Nephron (organoid): ENCODE measurements around the gene MBOAT2.

Source experiments
- H3K27ac Mint-ChIP-seq, 3 experiments: 2 replicates each; pipeline ENCODE4 v1.8.0; 2020; ENCODE audit warnings: mixed read lengths in 3 of 3, mild to moderate bottlenecking in 2 of 3, moderate library complexity in 1 of 3
- H3K27me3 Mint-ChIP-seq: 2 replicates; pipeline ENCODE4 v1.8.0; 2021; ENCODE audit warnings: low read depth, mild to moderate bottlenecking, moderate library complexity, mixed read lengths
- H3K36me3 Mint-ChIP-seq: 2 replicates; pipeline ENCODE4 v1.8.0; 2020; ENCODE audit warnings: low read depth, mixed read lengths
- H3K4me1 Mint-ChIP-seq: 2 replicates; pipeline ENCODE4 v1.8.0; 2020; ENCODE audit warnings: mixed read lengths
- H3K4me3 Mint-ChIP-seq, 3 experiments: 2 replicates each; pipeline ENCODE4 v1.8.0; 2020; ENCODE audit warnings: mild to moderate bottlenecking in 3 of 3, mixed read lengths in 3 of 3, moderate library complexity in 2 of 3
- H3K9me3 Mint-ChIP-seq: 2 replicates; pipeline ENCODE4 v1.8.0; 2020; ENCODE audit warnings: mixed read lengths
- TF ChIP-seq, protein P1 (sequence below), 3 experiments: fragments of 200-600 bp; sonication (generic); IDR thresholded peaks; one replicate each; pipeline ENCODE4 v1.5.0; 2021; ENCODE audit warnings: antibody characterized with exemption in 3 of 3; ENCODE audit not compliant: unreplicated experiment in 3 of 3

Gene MBOAT2

DNA sequence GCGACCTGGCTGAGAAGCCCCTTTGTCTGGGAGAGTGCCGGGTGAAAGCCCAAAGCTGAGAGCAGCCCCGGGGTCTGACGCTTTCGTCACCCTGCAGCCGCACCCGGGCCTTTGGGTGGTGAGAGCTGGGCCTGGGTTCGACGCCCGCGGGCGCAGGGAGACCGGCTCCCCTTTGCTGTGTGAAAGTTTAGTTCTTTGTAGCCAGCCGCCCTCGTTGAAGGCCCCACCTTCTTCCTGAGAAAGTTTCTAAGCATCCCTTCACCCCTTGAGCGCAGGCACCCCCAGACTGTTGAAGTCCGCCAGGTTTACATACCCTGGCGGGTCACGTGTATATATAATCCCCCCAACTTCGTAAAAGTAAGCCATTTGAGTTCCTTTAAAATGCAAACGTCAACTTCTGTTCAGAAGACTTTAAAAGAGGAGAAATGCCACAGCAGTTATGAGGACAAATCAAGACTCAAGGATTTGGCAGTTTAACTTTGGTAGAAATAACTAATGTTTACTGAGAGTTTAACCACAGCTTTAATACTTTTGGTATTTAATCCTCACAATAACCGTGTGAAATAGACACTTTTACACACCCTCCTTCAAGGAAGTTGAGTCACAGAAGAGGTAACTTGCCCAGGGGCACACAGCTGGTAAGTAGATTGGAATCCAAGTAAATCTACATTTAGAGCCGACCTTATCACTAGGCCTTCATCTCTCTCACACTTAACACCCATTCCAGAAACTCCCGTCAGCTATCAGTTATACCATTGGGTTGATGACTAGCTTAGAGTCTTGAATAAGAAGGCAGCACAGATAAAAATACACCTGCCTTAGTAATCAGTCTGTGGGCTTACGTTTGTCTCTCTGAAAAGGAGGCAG, 1.1 kb upstream of the MBOAT2 start:
- H3K27ac Mint-ChIP-seq: peak overlapping the region; percentile 91 to 97 (median 96)
- H3K36me3 Mint-ChIP-seq: peaks cover 3% of the 10 kb centered on the region
- no peaks in the 10 kb centered on the region for H3K27me3 Mint-ChIP-seq
- H3K4me1 Mint-ChIP-seq: peaks cover 24% of the 10 kb centered on the region
- TF ChIP-seq, protein P1, sequence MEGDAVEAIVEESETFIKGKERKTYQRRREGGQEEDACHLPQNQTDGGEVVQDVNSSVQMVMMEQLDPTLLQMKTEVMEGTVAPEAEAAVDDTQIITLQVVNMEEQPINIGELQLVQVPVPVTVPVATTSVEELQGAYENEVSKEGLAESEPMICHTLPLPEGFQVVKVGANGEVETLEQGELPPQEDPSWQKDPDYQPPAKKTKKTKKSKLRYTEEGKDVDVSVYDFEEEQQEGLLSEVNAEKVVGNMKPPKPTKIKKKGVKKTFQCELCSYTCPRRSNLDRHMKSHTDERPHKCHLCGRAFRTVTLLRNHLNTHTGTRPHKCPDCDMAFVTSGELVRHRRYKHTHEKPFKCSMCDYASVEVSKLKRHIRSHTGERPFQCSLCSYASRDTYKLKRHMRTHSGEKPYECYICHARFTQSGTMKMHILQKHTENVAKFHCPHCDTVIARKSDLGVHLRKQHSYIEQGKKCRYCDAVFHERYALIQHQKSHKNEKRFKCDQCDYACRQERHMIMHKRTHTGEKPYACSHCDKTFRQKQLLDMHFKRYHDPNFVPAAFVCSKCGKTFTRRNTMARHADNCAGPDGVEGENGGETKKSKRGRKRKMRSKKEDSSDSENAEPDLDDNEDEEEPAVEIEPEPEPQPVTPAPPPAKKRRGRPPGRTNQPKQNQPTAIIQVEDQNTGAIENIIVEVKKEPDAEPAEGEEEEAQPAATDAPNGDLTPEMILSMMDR (IDR thresholded peaks at IDR 0.05; ENCODE audit: unreplicated experiment in 3 of 3): no peak
- H3K4me3 Mint-ChIP-seq: peak overlapping the region; percentile 88 to 93 (median 89)
- H3K9me3 Mint-ChIP-seq: peaks cover 3% of the 10 kb centered on the region

DNA sequence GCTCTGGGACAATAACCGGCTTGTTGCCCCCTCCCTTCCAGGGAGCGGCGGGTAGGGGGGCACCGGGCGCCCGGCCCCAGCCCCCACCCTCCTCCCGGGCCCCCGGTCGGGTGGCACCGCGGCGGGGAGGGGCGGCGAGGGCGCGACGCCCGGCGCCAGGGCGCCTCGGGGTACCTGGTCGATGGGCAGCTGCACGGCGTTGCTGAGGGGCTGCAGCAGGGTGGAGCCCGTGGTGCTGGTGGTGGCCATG, 193 bp downstream of the MBOAT2 start:
- H3K27me3 Mint-ChIP-seq: no peaks in the 10 kb centered on the region
- peaks cover 3% of the 10 kb centered on the region for H3K36me3 Mint-ChIP-seq
- no peak overlapping the region for H3K4me3 Mint-ChIP-seq
- no peak overlapping the region for H3K27ac Mint-ChIP-seq
- H3K4me1 Mint-ChIP-seq: peaks cover 20% of the 10 kb centered on the region
- H3K9me3 Mint-ChIP-seq: peaks cover 3% of the 10 kb centered on the region
- TF ChIP-seq, protein P1 (IDR thresholded peaks at IDR 0.05; ENCODE audit: unreplicated experiment in 3 of 3): no peak

DNA sequence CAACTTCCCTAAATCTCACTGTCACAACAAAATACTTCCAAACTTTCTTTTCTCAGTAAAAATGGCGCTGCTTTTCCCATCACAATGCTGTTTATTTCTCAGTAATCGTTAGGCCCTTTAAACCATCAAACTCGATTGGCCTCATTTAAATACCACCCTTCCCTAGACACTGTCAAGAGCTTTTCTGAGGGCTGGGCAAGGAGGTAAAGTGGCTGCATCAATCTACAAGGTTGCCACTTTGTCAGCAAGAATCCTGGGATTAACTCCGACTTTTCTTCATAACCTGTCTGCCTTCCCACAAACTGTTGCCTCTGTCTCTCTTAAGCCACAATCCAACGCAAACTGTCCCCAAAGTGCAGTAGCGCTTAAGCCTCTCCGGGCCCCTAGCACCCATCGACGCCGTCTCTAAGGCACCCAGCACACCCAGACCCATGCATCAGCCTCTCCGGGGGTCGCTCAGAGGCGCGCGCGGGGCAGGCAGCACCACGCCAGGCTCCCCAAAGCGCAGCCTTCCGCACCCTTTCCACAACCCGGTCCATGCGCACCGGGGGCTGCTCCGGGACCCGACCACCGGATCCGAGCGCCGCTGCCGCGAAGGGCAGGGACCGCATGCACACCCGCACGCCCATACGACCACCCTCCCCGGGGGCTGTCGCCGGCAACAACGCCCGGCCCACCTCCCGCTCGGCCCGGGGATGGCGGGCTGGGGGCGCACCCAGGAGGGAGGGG, 683 bp downstream of the MBOAT2 start:
- H3K27me3 Mint-ChIP-seq: no peaks in the 10 kb centered on the region

DNA sequence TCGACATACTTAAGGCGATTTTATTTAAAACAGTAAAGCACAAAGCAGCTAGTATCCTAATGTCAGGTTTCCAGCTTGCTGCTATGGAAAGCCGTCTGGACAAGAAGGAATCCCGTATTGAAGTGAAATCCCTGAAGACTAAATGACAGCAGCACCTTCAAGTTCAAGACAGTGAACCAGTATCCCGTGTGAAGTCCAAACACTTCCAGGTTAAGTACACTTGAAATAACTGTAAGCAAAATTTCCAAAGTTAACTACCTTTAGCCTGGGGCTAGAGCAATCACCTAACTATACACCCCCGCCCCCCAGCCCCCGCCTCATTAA, 1.2 kb downstream of the MBOAT2 start:
- H3K36me3 Mint-ChIP-seq: peaks cover 3% of the 10 kb centered on the region
- TF ChIP-seq, protein P1 (IDR thresholded peaks at IDR 0.05; ENCODE audit: unreplicated experiment in 3 of 3): no peak
- peak overlapping the region; percentile 70 to 76 (median 74) for H3K27ac Mint-ChIP-seq
- peak overlapping the region; percentile 89 to 92 (median 91) for H3K4me3 Mint-ChIP-seq
- peaks cover 3% of the 10 kb centered on the region for H3K9me3 Mint-ChIP-seq
- H3K4me1 Mint-ChIP-seq: peaks cover 21% of the 10 kb centered on the region
- no peaks in the 10 kb centered on the region for H3K27me3 Mint-ChIP-seq

More for the DNA sequence above, 683 bp downstream of the MBOAT2 start:
- H3K36me3 Mint-ChIP-seq: peaks cover 3% of the 10 kb centered on the region
- H3K4me3 Mint-ChIP-seq: peak overlapping the region; percentile 89 to 92 (median 91)
- peaks cover 3% of the 10 kb centered on the region for H3K9me3 Mint-ChIP-seq
- H3K4me1 Mint-ChIP-seq: peaks cover 20% of the 10 kb centered on the region
- TF ChIP-seq, protein P1 (IDR thresholded peaks at IDR 0.05; ENCODE audit: unreplicated experiment in 3 of 3): no peak
- H3K27ac Mint-ChIP-seq: peak overlapping the region; percentile 70 to 76 (median 74)

- Mint-ChIP-seq H3K9me3 (peaks cover 3% of the 10 kb centered on the region), H3K36me3 (peaks cover 3% of the 10 kb centered on the region), H3K4me1 (peaks cover 26% of the 10 kb centered on the region), H3K27ac (no peak overlapping the region), H3K27me3 (no peaks in the 10 kb centered on the region), H3K4me3 (peak overlapping the region; percentile 89 to 92 (median 91))
- TF ChIP-seq, protein P1 (IDR thresholded peaks at IDR 0.05; ENCODE audit: unreplicated experiment in 3 of 3): no peak
Measured at GRCh38 chr2:9001778-9002177, 1.7 kb downstream of the MBOAT2 start.
